Adrenal gland (tissue), 5 donors: Measurements from ENCODE around the gene FLT1.

Source experiments
- CTCF ChIP-seq, 6 experiments: fragments of 450-650 bp in 4 of 6; fragments of 200-600 bp in 2 of 6; sonication (generic) in 1 of 6; IDR thresholded peaks; 1 replicate in 5 of 6; 2 replicates in 1 of 6; pipeline versions ENCODE4 v1.5.1 to v1.8.0; 2016 to 2021; ENCODE audit warnings: antibody characterized with exemption in 6 of 6, mild to moderate bottlenecking in 2 of 6, moderate library complexity in 1 of 6
- POLR2A ChIP-seq, 2 donors: fragments of 450-650 bp; IDR thresholded peaks; one replicate each; pipeline ENCODE4 v1.6.1; 2017; ENCODE audit warnings: antibody characterized with exemption in 2 of 2, mild to moderate bottlenecking in 2 of 2, moderate library complexity in 1 of 2
- donor health status: DM: no; HTN: no; CAD: no.

GRCh38 chr13:28494778-28495537 is at the start of gene FLT1:
- no peak for TF ChIP-seq CTCF (IDR thresholded peaks at IDR 0.05)
- peak; percentile 53 to 63 for TF ChIP-seq POLR2A (IDR thresholded peaks at IDR 0.05)
